ENCODE results near the gene KDM6A.
"Not testable (repeated sequence)": the region's sequence is repeated elsewhere in the genome, so short reads cannot be mapped to it uniquely, and the experiment has no call there.

- TF ChIP-seq, protein P1, sequence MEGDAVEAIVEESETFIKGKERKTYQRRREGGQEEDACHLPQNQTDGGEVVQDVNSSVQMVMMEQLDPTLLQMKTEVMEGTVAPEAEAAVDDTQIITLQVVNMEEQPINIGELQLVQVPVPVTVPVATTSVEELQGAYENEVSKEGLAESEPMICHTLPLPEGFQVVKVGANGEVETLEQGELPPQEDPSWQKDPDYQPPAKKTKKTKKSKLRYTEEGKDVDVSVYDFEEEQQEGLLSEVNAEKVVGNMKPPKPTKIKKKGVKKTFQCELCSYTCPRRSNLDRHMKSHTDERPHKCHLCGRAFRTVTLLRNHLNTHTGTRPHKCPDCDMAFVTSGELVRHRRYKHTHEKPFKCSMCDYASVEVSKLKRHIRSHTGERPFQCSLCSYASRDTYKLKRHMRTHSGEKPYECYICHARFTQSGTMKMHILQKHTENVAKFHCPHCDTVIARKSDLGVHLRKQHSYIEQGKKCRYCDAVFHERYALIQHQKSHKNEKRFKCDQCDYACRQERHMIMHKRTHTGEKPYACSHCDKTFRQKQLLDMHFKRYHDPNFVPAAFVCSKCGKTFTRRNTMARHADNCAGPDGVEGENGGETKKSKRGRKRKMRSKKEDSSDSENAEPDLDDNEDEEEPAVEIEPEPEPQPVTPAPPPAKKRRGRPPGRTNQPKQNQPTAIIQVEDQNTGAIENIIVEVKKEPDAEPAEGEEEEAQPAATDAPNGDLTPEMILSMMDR (IDR thresholded peaks at IDR 0.05) = not testable (repeated sequence)
- TF ChIP-seq EP300 (IDR thresholded peaks at IDR 0.05) = not testable (repeated sequence)
Observed at GRCh38 chrX:44950471-44951366, 77.7 kb downstream of the KDM6A start.
